ENCODE data around the gene CDCP1. TPM values are rescaled to one million over a fixed set of nuclear protein-coding genes. Genes with fewer than 3 reads are reported as not detected.
"Not testable (repeated sequence)": the region's sequence is repeated elsewhere in the genome, so short reads cannot be mapped to it uniquely, and the experiment has no call there.

CDCP1 gene
- polyA plus RNA-seq, 4 donors, result 0.93 to 2.0 (median 1.2) TPM

DNA sequence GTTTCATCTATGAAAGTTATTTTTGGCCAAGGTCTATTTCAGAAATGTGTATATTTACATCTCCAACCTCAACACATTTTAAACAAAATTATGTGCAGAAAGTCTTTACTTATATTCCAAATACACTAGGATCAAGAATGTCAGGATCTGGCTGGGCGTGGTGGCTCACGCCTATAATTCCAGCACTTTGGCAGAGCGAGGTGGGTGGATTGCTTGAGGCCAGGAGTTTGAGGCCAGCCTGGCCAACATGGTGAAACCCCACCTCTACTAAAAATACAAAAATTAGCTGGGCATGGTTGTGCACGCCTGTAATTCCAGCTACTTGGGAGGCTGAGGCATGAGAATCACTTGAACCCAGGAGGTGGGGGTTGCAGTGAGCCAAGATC, 5.4 kb downstream of the CDCP1 start:
- DNase-seq (ENCODE audit: low read depth in 4 of 4, low spot score in 3 of 4), result not testable (repeated sequence)

DNA sequence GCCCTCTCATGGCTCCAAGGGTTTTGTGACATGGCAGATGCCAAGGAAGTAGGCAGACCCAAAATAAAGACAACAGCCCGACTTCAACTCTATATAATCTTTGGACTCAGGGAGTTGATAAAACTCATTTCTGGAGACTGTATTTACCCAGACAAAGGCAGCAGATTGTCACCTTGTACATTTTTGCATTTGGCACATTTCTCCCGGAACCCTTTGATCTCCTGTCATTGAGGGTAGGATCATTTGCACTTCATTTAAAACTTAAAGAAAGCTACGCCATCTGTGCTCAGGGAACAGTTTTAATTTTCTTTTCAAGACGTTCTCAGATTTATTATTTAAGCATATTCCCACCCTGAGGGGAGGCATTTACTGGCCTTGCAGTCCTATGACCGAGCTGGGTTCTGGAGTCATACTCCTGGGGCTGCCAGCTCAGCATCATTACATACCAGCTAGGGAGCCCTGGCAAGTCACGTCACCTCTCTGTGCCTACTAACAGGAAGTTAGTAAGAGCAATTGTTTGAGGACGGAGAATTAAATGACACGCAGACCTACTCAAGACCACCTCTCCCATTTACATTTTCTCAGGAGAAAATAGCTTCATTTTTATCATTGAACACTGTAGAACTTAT, 5.9 kb downstream of the CDCP1 start:
- no peak for DNase-seq (ENCODE audit: low read depth in 4 of 4, low spot score in 3 of 4)

DNA sequence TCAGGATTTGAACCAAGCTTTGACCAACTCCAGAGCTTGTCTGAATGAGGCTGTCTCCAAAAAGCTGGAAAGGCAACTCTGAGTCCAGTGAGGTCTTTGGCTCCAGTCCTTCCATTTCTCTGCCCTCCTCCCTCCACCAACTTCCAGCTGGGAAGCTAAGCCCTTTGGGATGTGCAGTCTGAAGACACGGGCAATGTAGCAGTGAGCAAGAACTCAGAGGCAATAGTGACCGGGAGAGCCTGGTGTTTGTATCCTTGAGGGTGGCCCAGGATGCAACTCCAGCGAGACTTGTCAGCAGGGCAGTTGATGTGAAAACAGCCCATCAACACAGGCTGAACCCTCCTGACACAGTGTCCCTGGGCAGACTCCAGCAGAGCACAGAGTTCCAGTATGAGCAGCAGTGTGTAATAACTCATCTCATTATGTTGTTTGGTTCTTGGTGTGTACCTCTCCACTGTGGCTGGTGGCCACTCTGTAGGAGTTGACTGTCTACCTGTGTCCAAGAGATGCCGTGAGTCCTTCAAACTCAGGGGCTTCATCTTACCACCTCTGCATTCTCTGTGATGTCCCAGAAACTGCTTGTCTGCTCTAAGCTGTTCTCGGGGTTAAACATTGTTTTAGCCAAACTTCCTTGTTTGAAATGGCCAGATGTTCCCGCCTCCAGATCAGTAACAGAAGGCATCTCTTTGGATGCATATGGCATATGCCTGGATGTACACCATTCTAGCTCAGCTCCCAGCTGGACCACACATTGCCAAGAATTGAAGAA, 6.6 kb downstream of the CDCP1 start:
- DNase-seq (ENCODE audit: low read depth in 4 of 4, low spot score in 3 of 4), result no peak

DNA sequence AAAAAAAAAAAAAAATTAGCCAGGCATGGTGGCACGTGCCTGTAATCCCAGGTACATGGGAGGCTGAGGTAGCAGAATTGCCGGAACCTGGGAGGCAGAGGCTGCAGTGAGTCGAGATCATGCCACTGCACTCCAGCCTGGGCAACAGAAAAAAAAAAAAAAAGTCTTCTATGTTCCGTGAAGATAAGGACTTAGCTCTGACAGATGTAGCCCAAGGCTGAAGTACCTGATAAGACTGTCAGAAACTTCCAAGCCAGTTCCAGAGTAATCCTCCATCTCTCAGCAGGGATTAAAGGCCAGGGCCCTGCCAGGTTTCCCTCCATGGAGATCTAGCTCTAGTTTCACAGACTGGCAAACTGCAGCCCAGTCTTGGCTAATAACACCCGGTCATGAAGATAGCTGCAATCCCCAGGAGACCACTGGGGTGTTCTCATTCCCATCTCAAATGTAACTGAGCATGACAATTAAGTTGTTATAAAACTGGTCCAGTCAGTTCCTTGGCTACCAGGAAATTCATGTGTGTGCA, 8.5 kb downstream of the CDCP1 start:
- DNase-seq (ENCODE audit: low read depth in 4 of 4, low spot score in 3 of 4), result no peak

DNA sequence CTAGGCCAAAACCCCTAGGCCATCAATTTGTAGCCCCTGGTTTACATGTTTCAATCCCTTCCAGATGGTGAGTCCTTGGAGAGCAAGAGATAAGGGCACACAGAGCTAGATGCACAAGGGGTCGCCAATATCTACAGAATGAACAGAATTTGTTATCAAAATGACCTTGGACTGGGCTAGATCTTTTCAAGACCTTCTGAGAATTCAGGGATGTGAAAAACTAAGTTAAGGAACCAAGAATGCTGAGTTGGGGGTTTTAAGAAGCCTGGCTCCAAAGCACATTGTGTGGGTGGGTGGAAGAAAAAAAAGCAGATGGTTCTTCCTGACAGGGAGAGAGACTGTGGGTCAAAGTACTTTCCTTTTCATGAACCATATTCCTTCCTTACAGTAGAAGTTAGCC, 10.2 kb downstream of the CDCP1 start:
- DNase-seq (ENCODE audit: low read depth in 4 of 4, low spot score in 3 of 4), result no peak

DNA sequence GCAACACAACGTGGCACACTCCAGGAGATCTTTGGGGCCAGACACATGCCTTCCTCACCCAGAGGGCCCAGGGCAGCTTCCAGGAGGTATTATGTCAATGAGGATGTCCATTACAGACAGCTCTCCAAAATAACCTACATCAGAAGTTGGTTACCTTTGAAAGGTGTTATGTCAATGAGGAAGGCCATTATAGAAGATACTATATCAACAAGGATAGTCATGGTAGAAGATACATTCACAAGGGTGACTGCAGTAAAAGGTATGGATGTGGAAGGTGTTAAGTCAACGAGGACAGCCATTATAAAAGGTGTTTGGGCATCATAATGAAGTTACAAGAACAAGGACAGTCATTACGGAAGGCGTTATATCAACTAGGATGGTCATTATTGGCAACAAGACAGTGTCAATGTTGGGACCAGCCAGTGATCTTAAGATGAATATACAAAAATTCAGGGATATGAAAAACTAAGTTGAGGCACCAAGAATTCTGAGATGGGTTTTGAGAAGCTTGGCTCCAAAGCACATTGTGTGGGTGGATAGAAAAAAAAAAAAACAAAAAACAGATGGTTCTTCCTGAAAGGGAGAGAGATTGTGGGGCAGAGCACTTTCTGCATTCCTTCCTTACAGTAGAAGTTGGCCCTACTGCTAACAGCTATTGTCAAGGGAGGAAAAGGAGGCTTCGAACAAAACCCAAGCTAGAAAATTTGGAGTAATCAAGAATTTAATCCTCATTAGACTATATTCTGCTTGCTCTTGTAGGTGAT, 11.2 kb downstream of the CDCP1 start:
- DNase-seq (ENCODE audit: low read depth in 4 of 4, low spot score in 3 of 4), result no peak

DNA sequence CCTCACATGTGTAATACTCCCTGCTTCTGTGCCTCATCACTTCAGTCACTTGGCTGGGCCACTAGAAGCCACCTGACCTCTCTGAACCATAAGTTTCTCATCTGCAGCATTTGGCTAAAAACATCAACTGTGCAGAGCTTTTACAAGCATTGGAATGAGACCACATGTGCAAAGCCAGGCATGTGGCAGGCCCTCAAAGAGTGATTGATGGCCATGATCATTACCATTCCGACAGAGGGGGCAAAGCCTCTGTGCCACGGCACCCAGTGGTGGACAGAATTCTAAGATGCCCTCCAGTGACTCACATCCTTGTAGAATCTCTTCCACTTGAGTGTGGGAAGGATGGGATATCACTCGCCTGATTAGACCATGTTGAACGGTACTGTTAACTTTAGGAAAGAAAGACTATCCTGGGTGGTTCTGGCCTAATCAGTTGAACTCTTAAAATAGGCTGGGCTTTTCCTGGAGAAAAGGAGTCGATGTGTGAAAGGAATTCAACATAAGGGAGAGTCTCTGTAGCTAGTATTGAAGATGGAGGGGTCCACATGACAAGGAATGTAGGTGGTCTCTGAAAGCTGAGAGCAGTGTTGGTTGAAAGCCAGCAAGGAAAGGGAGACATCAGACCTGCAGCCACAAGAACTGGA, 13.5 kb downstream of the CDCP1 start:
- DNase-seq (ENCODE audit: low read depth in 4 of 4, low spot score in 3 of 4), result no peak

DNA sequence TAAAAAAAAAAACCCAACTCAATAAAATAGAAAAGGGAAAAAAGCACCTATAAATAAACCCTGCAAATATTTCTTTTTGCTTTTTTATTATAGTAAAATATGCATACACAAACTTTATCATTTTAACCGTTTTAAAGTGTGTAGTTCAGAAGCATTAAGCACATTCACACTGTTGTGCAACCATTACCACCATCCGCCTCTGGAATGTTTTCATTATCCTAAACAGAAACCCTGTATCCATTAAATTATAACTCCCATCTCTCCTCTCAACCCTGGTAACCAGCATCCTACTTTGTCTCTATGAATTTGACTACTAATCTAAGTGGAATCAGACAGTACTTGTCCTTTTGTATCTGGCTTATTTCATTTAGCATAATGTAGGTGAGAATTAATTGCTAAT, 15.0 kb downstream of the CDCP1 start:
- no peak for DNase-seq (ENCODE audit: low read depth in 4 of 4, low spot score in 3 of 4)

DNA sequence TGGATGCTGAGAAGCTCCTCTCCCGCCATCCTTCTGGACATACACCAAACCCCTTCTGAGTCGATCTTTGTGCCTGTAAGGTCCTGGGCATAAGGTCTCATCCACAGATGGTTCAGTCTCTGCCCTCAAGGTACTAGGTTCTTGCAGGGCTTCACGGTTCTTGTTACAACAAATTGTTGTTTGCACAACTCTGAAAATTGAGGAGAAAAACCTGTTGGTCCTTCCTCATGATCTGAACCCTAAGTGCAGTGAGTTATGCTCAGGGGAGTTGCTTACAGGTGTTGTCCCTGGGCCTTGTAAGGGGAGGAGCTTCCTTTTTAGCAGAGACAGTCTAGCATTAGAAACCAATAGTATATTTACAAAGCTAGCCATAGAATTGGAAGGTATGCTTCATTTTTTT, 15.7 kb downstream of the CDCP1 start:
- DNase-seq (ENCODE audit: low read depth in 4 of 4, low spot score in 3 of 4), result no peak

DNA sequence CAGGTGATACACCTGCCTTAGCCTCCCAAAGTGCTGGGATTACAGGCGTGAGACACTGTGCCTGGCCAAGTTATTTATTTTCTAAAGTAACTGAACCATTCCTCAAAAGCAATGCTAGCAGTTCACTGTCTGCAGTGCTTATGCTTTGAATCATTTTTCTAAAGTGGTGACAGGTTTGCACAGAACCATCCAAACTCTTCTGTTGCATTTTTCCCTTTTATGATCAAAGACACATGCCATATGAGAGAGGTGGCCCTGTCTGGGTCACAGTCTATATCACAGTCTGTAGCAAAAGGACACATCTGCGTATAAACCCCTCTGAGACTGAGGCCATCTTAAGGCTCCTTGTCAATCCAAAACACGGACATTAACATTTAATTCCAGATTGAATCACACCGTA, 17.2 kb downstream of the CDCP1 start:
- DNase-seq (ENCODE audit: low read depth in 4 of 4, low spot score in 3 of 4), result no peak

DNA sequence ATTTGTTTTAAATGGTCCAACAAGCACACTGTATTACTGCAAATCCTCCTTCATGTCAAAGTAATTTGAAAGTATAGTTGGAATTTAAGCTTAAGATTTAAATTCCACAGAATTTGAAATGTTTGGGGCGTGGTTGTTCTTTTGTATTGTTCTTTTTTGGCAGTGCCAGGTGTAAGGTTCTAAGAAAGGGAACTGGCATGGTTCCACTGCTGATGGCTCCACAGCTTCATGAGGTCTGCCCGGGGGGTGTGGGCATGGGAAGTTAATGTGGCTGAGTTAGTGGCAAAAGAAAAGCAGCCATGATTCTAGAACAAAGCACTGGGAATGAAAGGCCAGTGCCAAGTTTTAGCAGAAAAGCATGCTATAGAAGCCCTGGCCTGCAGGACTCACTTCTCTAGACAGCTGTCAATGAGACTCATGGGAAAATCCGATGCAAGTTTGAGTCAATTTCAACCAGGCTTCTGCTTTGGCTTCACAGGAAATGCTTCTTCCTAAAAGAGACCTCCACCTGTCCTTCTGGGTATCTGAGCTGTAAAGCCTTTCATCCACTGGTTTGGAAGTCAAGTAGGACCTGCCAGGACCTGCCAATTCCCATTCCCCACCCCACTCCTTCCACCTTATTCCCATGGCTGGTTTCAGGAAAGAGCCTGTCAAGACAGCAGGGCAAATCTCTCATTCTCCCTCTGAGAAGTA, 18.9 kb downstream of the CDCP1 start:
- DNase-seq (ENCODE audit: low read depth in 4 of 4, low spot score in 3 of 4), result no peak

DNA sequence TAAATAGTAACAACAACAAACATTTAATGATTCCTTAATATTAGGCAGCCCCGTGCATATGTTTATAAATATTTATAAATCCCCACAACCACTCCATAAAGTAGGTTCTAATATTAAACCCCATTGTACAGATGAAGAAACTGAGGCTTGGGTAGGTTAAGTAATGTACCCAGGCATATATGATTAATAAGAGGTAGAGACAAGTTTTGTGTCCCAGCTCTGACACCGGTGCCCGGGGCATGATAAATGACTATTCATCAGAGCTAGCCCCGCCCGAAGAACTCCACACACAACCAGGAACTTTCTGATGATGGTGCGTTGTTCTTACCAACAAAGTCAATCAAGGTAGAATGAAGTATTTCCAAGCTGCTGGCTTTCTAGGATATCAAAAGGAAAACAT, 19.4 kb downstream of the CDCP1 start:
- DNase-seq (ENCODE audit: low read depth in 4 of 4, low spot score in 3 of 4), result no peak

DNA sequence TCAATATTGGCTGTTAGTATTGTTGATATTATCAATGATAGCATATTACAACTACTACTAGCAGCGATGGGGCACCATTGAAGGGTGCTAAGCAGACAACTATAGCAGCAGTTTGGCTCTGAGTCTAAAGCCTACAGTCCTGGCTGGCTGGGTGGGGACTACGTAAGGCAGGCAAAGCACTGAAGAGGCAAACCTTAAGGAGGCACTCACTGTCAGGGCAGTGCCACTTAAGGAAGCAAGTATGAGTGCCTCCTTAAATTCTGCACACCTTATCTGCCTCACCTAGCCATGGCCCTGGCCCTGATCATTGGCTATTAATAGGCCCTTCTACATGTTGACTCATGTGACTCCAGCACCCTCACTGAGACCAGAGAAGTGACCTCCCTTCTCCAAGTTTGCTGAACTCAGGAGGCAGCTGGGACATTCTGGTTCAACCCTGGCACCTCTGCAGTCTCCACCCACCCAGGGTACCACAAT, 20.6 kb downstream of the CDCP1 start:
- no peak for DNase-seq (ENCODE audit: low read depth in 4 of 4, low spot score in 3 of 4)

DNA sequence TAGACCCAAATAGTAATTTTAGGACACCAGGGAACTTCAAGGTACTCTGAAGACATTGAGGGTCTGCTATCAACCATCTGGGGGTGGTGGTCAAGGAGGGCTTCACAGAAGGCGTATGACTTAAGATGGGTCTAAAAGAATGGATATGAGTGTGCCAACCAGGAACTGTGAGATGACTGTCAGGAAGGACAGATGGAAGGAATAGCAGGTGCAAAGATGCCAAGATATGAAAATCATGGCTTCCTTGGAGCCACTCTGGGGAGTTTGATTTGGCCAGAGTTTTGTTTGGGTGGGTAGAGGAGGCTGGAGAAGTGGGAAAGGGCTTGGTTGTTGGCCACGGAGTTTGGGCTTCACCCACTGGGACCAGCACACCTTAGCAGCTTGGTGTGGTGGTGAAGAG, 21.2 kb downstream of the CDCP1 start:
- DNase-seq (ENCODE audit: low read depth in 4 of 4, low spot score in 3 of 4), result no peak

DNA sequence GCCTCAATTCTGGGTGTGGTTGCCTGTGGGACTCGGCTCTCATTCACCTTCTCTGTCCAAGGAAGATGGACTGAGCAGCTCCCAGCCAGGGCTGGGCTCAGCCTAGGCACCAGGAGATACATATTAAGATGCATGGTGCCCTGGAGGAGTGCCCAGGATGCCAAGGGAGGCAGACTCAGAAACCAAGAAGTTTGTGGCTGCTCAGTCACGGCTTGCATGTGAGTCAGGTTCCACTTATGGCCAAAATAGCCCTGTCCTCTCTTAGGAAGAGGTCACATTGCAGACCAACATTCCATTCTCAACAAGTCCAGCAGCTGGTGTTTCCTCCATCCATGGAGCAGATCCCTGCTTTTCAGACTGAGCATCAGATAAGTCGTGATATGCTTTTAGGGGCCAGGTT, 21.8 kb downstream of the CDCP1 start:
- DNase-seq (ENCODE audit: low read depth in 4 of 4, low spot score in 3 of 4), result no peak

DNA sequence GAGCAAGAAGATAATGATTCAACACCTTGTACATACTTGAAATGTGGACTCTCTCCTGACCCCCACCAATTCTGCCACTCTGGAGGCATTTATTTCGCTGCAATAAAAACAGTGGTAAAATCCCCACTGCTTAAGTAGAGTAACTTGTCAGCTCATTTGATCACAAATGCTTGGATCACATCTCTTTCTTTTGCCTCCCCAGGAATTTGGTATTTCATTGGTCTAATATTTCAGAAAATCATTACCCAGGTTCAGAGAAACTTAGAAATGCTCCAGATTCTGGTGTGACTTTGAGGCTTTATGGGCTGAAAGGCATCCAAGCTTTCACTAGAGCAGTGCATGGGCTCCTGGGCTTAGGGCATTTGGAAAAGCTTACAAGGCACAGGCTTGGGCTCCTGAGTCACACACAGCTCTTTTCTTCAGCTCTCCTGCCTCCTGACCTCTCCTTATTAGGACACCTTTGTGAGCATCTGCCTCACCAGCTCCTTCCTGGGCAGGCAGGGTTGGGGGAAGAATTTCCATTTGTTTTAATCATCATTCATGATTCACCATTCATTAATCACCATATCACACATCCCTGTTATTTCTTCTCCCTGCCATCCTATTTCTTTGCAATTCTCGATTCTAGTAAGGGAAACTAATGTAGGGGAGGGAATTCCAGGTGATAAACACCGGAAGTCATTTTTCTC, 22.5 kb downstream of the CDCP1 start:
- no peak for DNase-seq (ENCODE audit: low read depth in 4 of 4, low spot score in 3 of 4)

DNA sequence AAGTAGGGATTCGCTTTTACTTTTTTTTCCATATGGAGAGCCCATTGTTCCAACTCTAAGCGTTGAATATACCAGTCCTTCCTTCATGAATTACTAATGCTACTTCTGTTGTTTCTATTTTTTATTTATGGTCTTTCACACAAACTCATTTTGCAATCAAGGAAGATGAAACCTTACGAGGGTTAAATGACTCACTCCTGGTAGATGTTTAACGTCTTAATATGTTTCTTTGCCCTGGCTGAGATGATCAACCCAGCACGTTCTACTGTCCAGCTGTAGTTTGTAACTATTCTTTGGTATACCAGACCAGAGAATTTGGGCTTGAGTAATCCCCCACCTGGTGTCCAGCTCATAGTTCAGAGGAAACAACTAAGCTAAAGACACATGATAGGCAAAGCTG, 23.1 kb downstream of the CDCP1 start:
- no peak for DNase-seq (ENCODE audit: low read depth in 4 of 4, low spot score in 3 of 4)

DNA sequence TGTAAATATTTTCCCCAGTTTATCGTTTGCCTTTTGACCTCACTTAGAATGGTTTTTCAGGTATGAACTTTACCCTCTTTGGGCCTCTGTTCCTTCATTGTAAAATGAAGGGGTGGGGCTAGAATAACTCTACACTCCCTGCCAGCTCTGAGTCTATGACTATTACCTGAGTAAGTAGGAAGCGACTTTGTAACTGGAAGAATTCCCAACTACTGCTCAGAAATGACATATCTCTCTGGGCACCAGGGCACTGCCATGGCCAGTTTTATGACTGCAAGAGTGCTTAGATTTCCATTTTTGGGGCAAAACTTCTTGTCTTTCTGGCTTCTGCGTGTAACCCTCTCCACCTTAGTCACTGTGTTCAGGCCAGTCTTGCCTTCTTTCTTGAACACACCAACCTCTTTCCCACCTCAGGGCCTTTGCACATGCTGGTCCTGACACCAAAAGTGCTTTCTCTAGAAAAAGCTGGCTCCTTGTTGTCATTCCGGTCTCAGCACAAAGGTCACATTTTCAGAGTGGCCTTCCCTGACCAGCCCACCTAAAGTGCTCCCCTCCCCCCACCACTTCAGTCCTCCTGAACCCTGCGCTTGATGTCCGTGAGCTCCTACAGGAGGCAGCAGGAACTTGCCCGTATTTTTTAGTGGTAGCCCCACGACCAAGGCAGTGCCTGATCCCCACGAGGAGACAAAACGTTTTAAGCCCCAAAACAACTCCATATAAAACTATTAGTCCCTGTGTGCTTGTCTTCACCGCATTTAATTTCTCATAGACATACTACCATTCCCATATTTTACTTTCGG, 25.6 kb downstream of the CDCP1 start:
- DNase-seq (ENCODE audit: low read depth in 4 of 4, low spot score in 3 of 4), result no peak

DNA sequence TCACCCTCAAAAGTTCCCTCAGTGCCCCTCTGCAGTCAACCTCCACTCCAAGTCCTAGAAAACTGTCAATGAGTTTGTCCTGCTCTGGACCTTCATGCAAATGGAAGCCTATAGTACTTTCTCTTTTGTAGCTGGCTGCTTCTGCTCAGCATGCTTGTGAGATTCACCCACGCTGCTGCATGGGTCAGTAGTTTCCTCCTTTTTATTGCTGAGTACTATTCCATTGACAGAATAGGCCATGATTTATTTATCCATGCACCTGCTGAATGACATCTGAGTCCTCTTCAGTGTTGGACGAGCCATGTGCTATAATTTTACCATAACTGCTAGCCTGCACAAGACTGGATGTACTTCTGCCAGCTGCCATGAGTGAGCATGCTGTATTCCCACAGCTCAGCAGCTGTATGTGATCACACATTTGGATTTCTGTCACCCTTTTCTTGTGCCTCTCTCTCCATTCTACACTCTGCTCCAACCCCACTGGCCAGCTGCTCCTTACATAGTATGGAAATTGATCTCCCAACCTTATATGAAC, 26.3 kb downstream of the CDCP1 start:
- DNase-seq (ENCODE audit: low read depth in 4 of 4, low spot score in 3 of 4), result no peak
